HG03196 (cell line): ENCODE results near the gene RXRB.
"Not testable (repeated sequence)": the region's sequence is repeated elsewhere in the genome, so short reads cannot be mapped to it uniquely, and the experiment has no call there.

ENCODE experiments used
- ATAC-seq: cut with Tn5 transposase; IDR thresholded peaks from one replicate; pipeline ENCODE4 v1.9.1; 2021; ENCODE audit not compliant: unreplicated experiment

Gene RXRB

GRCh38 chr6:33200219-33201146 lies at the start of gene RXRB, which contains the start of gene SLC39A7:
Gene RXRB, minus strand, starts transcription at chr6:33200665. Its CDS starts 189 bp downstream, at chr6:33200476.
Gene SLC39A7, plus strand, starts transcription at chr6:33200867. Its CDS starts 379 bp downstream, at chr6:33201246.
- peak; percentile 52 for ATAC-seq

GRCh38 chr6:33249732-33250630 lies 49.5 kb upstream of the RXRB start:
- peak; percentile 7 for ATAC-seq

- peak; percentile 88 for ATAC-seq
Measured at GRCh38 chr6:33248932-33249731, 48.7 kb upstream of the RXRB start.

- ATAC-seq: peak; percentile 4
Measured at GRCh38 chr6:33248643-33248931, 48.1 kb upstream of the RXRB start.

- ATAC-seq: peak; percentile 49
Measured at GRCh38 chr6:33247977-33248642, 47.6 kb upstream of the RXRB start.

- no peak for ATAC-seq
Measured at GRCh38 chr6:33243476-33243875, 43.0 kb upstream of the RXRB start.

GRCh38 chr6:33241968-33242367 lies 41.5 kb upstream of the RXRB start:
- no peak for ATAC-seq

GRCh38 chr6:33237741-33238140 lies 37.3 kb upstream of the RXRB start:
- no peak for ATAC-seq

GRCh38 chr6:33236852-33237251 lies 36.4 kb upstream of the RXRB start:
- no peak for ATAC-seq

- no peak for ATAC-seq
Measured at GRCh38 chr6:33236328-33236727, 35.9 kb upstream of the RXRB start.

GRCh38 chr6:33235221-33235634 lies 34.8 kb upstream of the RXRB start:
- ATAC-seq: no peak

GRCh38 chr6:33226503-33227120 lies 26.1 kb upstream of the RXRB start:
- not testable (repeated sequence) for ATAC-seq

GRCh38 chr6:33217681-33218080 lies 17.2 kb upstream of the RXRB start:
- no peak for ATAC-seq

GRCh38 chr6:33217246-33217645 lies 16.8 kb upstream of the RXRB start:
- ATAC-seq: no peak

- no peak for ATAC-seq
Measured at GRCh38 chr6:33216117-33216649, 15.7 kb upstream of the RXRB start.

- no peak for ATAC-seq
Measured at GRCh38 chr6:33215271-33216116, 15.0 kb upstream of the RXRB start.

GRCh38 chr6:33213989-33214335 lies 13.5 kb upstream of the RXRB start:
- no peak for ATAC-seq

GRCh38 chr6:33213166-33213988 lies 12.9 kb upstream of the RXRB start:
- no peak for ATAC-seq
